Gastroesophageal sphincter (tissue), 4 donors: ENCODE data around the gene VCL. TPM values are rescaled to one million over a fixed set of nuclear protein-coding genes. Genes with fewer than 3 reads are reported as not detected.

Source experiments
- ATAC-seq: fragments of 150-250 bp; one replicate; pipeline ENCODE4 v1.9.1; 2016; ENCODE audit warnings: mild to moderate bottlenecking, moderate library complexity
- H3K27ac ChIP-seq, 4 donors: fragments of 200-600 bp; sonication (generic) in 3 of 4; 1 replicate in 3 of 4; 2 replicates in 1 of 4; pipeline ENCODE4 v1.5.1; 2016 to 2019
- H3K27me3 ChIP-seq: fragments of 200-600 bp; sonication (generic); one replicate; pipeline ENCODE4 v1.5.1; 2019
- H3K36me3 ChIP-seq, 2 donors: fragments of 200-600 bp; sonication (generic); one replicate each; pipeline ENCODE4 v1.5.1; 2019; ENCODE audit warnings: control low read depth in 1 of 2
- H3K4me1 ChIP-seq, 3 donors: fragments of 200-600 bp; sonication (generic); 1 replicate in 2 of 3; 2 replicates in 1 of 3; pipeline ENCODE4 v1.5.1; 2016 to 2019; ENCODE audit warnings: control low read depth in 2 of 3
- H3K4me3 ChIP-seq, 2 donors: fragments of 200-600 bp; sonication (generic); one replicate each; pipeline ENCODE4 v1.5.1; 2019; ENCODE audit warnings: mild to moderate bottlenecking in 1 of 2, moderate library complexity in 1 of 2
- H3K9me3 ChIP-seq, 3 donors: fragments of 200-600 bp; sonication (generic); one replicate each; pipeline ENCODE4 v1.5.1; 2017 to 2019; ENCODE audit warnings: control low read depth in 2 of 3
- EP300 ChIP-seq: sonication (generic); formaldehyde crosslinking; IDR thresholded peaks from one replicate; pipeline ENCODE4 v1.6.1; 2017; ENCODE audit warnings: antibody characterized with exemption, mild to moderate bottlenecking
- POLR2A ChIP-seq, 2 donors: fragments of 450-650 bp; IDR thresholded peaks; one replicate each; pipeline ENCODE4 v1.6.1; 2017; ENCODE audit warnings: antibody characterized with exemption in 2 of 2, mild to moderate bottlenecking in 2 of 2, moderate library complexity in 1 of 2
- POLR2AphosphoS5 ChIP-seq: sonication (generic); formaldehyde crosslinking; IDR thresholded peaks from one replicate; pipeline ENCODE4 v1.6.1; 2017; ENCODE audit warnings: antibody characterized with exemption
- WGBS, 2 donors: methylation state at CpG; one replicate each; pipeline ENCODE4 v1.1.5; 2018; ENCODE audit warnings: low coverage in 1 of 2; 5-methylcytosine and 5-hydroxymethylcytosine counted together
- total RNA-seq, 4 donors: library from RNA; depleted of rRNA; stranded (reverse); fragments of >200 nt; gene quantifications; one replicate each; pipeline ENCODE4 v1.1.0, GENCODE V29; 2016
- TF ChIP-seq, protein P1 (sequence below), 4 experiments: fragments of 200-600 bp in 2 of 4; fragments of 450-650 bp in 2 of 4; sonication (generic) in 1 of 4; IDR thresholded peaks; one replicate each; pipeline ENCODE4 v1.5.1; 2017 to 2019; ENCODE audit warnings: antibody characterized with exemption in 4 of 4, mild to moderate bottlenecking in 2 of 4, moderate library complexity in 2 of 4

The VCL gene
- total RNA-seq, result 100 to 1,000 TPM; 433 to 615 (median 440) TPM

DNA sequence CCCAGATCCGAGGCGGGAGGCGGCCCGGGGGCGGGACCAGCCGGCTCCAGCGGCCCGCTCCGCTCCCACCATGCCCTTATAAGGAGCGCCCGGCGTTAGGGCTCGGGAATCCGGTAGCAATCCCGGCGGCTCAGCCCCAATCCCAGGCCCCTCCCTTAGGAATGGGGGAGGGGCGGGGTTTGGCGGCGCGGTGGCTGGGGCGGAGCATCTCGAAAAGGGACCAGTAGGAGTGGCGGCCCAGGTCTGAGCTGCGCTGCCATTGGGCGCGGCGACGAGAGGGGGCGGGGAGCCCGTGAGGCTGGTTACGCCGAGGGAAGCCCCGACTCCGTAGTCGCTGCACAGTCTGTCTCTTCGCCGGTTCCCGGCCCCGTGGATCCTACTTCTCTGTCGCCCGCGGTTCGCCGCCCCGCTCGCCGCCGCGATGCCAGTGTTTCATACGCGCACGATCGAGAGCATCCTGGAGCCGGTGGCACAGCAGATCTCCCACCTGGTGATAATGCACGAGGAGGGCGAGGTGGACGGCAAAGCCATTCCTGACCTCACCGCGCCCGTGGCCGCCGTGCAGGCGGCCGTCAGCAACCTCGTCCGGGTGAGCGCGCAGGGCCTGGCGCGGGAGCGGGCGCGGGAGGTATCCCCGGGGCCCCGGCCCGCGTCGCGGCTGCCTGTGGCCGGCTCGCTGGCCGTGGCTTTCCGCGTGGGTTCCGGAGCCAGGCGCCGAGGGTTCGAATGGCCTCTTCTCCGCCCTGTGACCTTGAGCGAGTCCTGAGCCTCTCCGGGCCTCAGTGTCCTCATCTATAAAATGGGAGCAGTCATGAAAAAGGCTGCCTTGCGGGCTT, at the start of gene VCL:
TSS of gene VCL (plus strand) at position 330 of the 836 bp plus-strand sequence. CDS start at position 422, 92 bp downstream.
- ATAC-seq, result peak; percentile 96
- Histone ChIP-seq H3K27ac (peak within 1 kb of the TSS; percentile 94 to 99 (median 98)), H3K9me3 (no peaks in the 10 kb centered on the region), H3K36me3 (no peaks in the 10 kb centered on the region), H3K4me1 (peaks cover under 1 to 45% (median 12%) of the 10 kb centered on the region in 3 donors), H3K4me3 (peak within 1 kb of the TSS; percentile 89 to 100), H3K27me3 (no peaks in the 10 kb centered on the region)
- 0% methylated on average over 6 of the region's 92 CpGs; no CpG with 5 or more reads in 1 of the 2 donors for WGBS, 2 donors
- TF ChIP-seq, protein P1, sequence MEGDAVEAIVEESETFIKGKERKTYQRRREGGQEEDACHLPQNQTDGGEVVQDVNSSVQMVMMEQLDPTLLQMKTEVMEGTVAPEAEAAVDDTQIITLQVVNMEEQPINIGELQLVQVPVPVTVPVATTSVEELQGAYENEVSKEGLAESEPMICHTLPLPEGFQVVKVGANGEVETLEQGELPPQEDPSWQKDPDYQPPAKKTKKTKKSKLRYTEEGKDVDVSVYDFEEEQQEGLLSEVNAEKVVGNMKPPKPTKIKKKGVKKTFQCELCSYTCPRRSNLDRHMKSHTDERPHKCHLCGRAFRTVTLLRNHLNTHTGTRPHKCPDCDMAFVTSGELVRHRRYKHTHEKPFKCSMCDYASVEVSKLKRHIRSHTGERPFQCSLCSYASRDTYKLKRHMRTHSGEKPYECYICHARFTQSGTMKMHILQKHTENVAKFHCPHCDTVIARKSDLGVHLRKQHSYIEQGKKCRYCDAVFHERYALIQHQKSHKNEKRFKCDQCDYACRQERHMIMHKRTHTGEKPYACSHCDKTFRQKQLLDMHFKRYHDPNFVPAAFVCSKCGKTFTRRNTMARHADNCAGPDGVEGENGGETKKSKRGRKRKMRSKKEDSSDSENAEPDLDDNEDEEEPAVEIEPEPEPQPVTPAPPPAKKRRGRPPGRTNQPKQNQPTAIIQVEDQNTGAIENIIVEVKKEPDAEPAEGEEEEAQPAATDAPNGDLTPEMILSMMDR (IDR thresholded peaks at IDR 0.05), result no peak
- TF ChIP-seq EP300 (no peak), POLR2A (IDR thresholded peaks at IDR 0.05) (peak; percentile 99), POLR2AphosphoS5 (peak; percentile 100)

DNA sequence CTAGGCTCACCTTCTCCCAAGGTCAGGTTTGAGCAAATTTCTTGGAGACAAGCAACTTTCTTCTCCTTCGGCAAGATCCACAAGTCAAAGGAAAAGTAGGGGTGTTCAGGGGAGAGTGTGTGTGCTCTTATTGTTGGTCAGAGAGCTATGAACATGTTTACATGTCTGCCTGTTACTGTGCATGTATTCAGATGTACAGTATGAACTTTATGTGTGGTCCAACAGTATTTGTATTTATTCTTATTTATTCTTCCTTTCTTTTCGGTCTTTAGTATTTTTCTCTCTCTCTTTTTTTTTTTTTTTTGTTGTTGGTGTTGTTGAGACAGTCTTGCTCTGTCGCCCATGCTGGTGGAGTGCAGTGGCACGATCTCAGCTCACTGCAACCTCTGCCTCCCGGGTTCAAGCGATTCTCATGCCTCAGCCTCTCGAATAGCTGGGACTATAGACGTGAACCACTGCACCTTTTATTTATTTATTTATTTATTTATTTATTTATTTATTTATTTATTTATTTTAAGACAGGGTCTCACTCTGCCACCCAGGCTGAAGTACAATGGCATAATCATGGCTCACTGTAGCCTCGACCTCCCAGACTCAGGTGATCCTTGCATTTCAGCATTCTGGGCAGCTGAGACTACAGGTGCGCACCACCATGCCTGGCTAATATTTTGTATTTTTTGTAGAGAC, 48.8 kb upstream of the VCL start:
- ATAC-seq, result no peak
- WGBS, 2 donors, result 90% methylated on average over 9 to 10 of the region's 10 CpGs

DNA sequence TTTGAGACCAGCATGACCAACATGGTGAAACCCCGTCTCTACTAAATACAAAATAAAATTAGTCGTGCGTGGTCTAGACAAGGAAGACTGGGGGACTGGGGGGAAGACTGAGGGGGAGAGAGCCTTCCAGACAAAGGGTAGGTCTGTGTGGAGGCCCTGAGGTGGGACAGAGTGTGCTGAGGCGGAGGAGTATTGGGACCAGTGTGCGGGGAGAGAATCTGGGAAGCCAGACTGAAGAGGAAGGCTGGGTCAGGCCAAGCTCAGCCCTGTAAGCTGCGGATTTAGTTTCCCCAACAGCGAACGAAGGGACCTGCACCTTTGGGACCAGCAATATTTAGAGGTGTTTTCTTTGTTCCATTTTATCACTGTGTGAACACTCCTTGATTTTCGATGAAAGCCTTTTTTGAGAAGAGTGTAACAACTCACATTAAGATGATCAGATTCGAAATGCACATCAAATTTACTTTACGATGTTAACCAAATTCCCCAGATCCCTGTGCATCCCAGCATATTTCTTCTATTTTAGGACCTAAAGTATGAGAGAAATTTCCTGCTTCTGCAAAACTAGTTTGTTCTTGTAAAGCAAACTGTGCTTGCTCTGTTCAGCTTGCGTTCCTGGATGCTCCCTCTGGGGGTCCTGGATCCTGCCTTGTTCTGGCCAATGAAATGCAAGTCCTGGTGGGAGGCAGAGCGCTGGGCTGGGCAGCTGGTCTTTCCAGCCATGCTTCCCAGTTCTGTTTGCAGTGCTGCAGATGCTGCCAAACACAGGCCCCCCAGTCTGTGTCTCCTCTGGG, 47.6 kb upstream of the VCL start:
- no peaks in the 10 kb centered on the region for H3K36me3 ChIP-seq
- no peak overlapping the region for H3K27ac ChIP-seq
- no peaks in the 10 kb centered on the region for H3K9me3 ChIP-seq
- TF ChIP-seq EP300 (no peak), POLR2AphosphoS5 (no peak)
- ATAC-seq, result no peak
- no peaks in the 10 kb centered on the region for H3K4me1 ChIP-seq
- 75 to 85% methylated on average over 8 to 9 of the region's 13 CpGs for WGBS, 2 donors
- no peaks in the 10 kb centered on the region for H3K27me3 ChIP-seq
- no peak overlapping the region for H3K4me3 ChIP-seq

More for the DNA sequence above, 48.8 kb upstream of the VCL start:
- TF ChIP-seq POLR2AphosphoS5, result no peak
- TF ChIP-seq EP300, result no peak
- TF ChIP-seq, protein P1 (IDR thresholded peaks at IDR 0.05), result no peak
- TF ChIP-seq POLR2A (IDR thresholded peaks at IDR 0.05), result no peak
- H3K4me3 ChIP-seq, result no peak overlapping the region
- H3K27ac ChIP-seq, result no peak overlapping the region
- H3K9me3 ChIP-seq, result no peaks in the 10 kb centered on the region
- no peaks in the 10 kb centered on the region for H3K36me3 ChIP-seq
- no peaks in the 10 kb centered on the region for H3K27me3 ChIP-seq
- no peaks in the 10 kb centered on the region for H3K4me1 ChIP-seq

- no peak for ATAC-seq
- Histone ChIP-seq H3K4me3 (no peak overlapping the region), H3K27me3 (no peaks in the 10 kb centered on the region), H3K27ac (no peak overlapping the region), H3K4me1 (peaks cover 0 to 24% (median 0%) of the 10 kb centered on the region in 3 donors), H3K9me3 (no peaks in the 10 kb centered on the region), H3K36me3 (no peaks in the 10 kb centered on the region)
- WGBS, 2 donors, result 83% methylated on average over 1 of the region's 1 CpG; no CpG with 5 or more reads in 1 of the 2 donors
- TF ChIP-seq EP300, result no peak
- TF ChIP-seq, protein P1 (IDR thresholded peaks at IDR 0.05), result no peak
Measured at GRCh38 chr10:73953665-73954064, 44.3 kb upstream of the VCL start.

- no peak overlapping the region for H3K27ac ChIP-seq
- 86 to 100% methylated on average over 1 to 2 of the region's 2 CpGs for WGBS, 2 donors
- no peaks in the 10 kb centered on the region for H3K36me3 ChIP-seq
- H3K4me3 ChIP-seq, result no peak overlapping the region
- TF ChIP-seq POLR2AphosphoS5, result no peak
- TF ChIP-seq EP300, result no peak
- TF ChIP-seq, protein P1 (IDR thresholded peaks at IDR 0.05), result no peak
- no peak for TF ChIP-seq POLR2A (IDR thresholded peaks at IDR 0.05)
- no peaks in the 10 kb centered on the region for H3K9me3 ChIP-seq
- H3K4me1 ChIP-seq, result peaks cover 0 to 29% (median 0%) of the 10 kb centered on the region in 3 donors
- H3K27me3 ChIP-seq, result no peaks in the 10 kb centered on the region
- no peak for ATAC-seq
Measured at GRCh38 chr10:73954737-73955136, 43.2 kb upstream of the VCL start.
